Neutrophil (primary cell): Measurements from ENCODE around the gene NFE2L3.
"Not testable (repeated sequence)": the region's sequence is repeated elsewhere in the genome, so short reads cannot be mapped to it uniquely, and the experiment has no call there.

Experiments used
- H3K27ac ChIP-seq: fragments of 200-600 bp; sonication (generic); 2 replicates; pipeline ENCODE4 v1.5.1; 2016; ENCODE audit warnings: mild to moderate bottlenecking, moderate library complexity
- H3K27me3 ChIP-seq: fragments of 200-600 bp; sonication (generic); 2 replicates; pipeline ENCODE4 v1.6.0; 2016; ENCODE audit warnings: mild to moderate bottlenecking
- H3K36me3 ChIP-seq: fragments of 200-600 bp; sonication (generic); 2 replicates; pipeline ENCODE4 v1.5.1; 2017
- H3K4me1 ChIP-seq, 2 experiments: fragments of 200-600 bp in 1 of 2; sonication (generic) in 1 of 2; 1 replicate in 1 of 2; 2 replicates in 1 of 2; pipeline versions ENCODE4 v1.5.1 to v1.6.1; 2013 to 2016; ENCODE audit warnings: low read depth in 1 of 2, low read length in 1 of 2, mild to moderate bottlenecking in 1 of 2, moderate library complexity in 1 of 2; ENCODE audit not compliant: control insufficient read depth in 1 of 2, insufficient read depth in 1 of 2
- H3K4me3 ChIP-seq, 2 experiments: fragments of 200-600 bp in 1 of 2; sonication (generic) in 1 of 2; 1 replicate in 1 of 2; 2 replicates in 1 of 2; pipeline ENCODE4 v1.5.1; 2013 to 2016; ENCODE audit warnings: low read depth in 1 of 2, low read length in 1 of 2, mild to moderate bottlenecking in 1 of 2, moderate library complexity in 1 of 2
- H3K9me3 ChIP-seq: fragments of 200-600 bp; sonication (generic); 2 replicates; pipeline ENCODE4 v1.5.1; 2016
- CTCF ChIP-seq: fragments of 200-600 bp; sonication (generic); IDR thresholded peaks from 2 replicates; pipeline ENCODE4 v1.5.1; 2016; ENCODE audit warnings: antibody characterized with exemption

NFE2L3 gene

GRCh38 chr7:26141077-26141476 is 10.9 kb upstream of the NFE2L3 start:
- Histone ChIP-seq H3K27ac (no peak overlapping the region), H3K4me3 (no peak overlapping the region), H3K9me3 (no peaks in the 10 kb centered on the region), H3K4me1 (peaks cover 13 to 25% of the 10 kb centered on the region in 2 experiments), H3K36me3 (no peaks in the 10 kb centered on the region), H3K27me3 (peaks cover 17% of the 10 kb centered on the region)
- TF ChIP-seq CTCF = no peak

DNA sequence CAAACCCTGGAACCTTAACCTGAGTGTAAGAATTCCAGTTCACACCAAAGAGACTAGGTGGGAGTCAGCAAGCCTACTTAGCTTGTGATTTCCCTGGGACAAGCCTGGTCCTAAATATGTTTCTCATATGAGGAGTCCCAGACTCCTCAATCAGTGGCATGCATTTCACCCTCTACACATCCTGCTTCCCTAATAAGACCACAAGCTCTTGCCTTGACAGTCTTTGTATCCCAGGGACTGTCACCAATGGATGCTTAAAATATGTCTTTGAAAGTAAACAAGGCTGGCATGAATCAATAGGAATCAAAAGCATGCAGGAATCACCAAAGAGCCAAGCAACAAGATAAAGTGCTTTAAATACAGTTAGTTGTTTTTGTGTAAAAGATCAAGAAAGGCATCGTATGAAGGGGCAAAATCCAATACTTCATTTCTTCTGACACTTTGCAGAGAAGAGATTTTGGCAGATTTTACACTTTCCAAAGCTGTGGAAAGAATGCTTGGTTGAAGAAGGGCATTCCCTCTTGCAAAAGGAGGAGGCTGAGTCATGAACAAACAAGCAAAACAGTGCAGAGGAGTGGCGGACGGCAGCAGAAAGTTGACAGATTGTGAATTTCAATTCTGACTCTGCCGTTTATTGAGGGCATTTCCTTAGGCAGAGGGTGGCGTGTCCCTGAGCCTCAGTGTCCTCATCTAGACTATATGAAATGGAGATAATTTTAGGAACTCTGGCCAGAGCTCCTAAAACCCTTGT is 8.5 kb upstream of the NFE2L3 start:
- no peak for TF ChIP-seq CTCF
- Histone ChIP-seq H3K27ac (no peak overlapping the region), H3K9me3 (no peaks in the 10 kb centered on the region), H3K4me1 (peaks cover 13 to 25% of the 10 kb centered on the region in 2 experiments), H3K36me3 (no peaks in the 10 kb centered on the region), H3K4me3 (no peak overlapping the region), H3K27me3 (peaks cover 17% of the 10 kb centered on the region)

GRCh38 chr7:26144184-26145080 is 7.6 kb upstream of the NFE2L3 start:
- Histone ChIP-seq H3K36me3 (no peaks in the 10 kb centered on the region), H3K27ac (no peak overlapping the region), H3K9me3 (no peaks in the 10 kb centered on the region), H3K4me3 (no peak overlapping the region), H3K27me3 (peaks cover 17% of the 10 kb centered on the region), H3K4me1 (peaks cover 13 to 25% of the 10 kb centered on the region in 2 experiments)
- TF ChIP-seq CTCF = no peak

DNA sequence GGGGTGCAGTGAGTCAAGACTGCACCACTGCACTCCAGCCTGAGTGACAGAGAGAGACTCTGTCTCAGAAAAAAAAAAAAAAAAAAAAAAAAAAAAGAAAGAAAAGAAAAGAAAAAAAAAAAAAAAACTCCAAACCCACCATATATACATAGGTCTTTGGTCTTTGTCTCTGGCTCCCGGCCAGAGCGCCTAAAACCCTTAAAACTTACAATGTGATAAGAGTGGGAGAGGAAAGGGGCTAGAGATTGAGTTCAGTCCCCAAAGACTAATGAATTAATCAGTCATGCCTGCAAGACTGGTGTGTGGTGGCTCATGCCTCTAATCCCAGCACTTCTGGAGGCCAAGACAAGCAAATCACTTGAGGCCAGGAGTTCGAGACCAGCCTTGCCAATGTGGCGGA is 6.8 kb upstream of the NFE2L3 start:
- Histone ChIP-seq H3K9me3 (no peaks in the 10 kb centered on the region), H3K36me3 (no peaks in the 10 kb centered on the region), H3K4me1 (peaks cover 8 to 20% of the 10 kb centered on the region in 2 experiments), H3K27me3 (peaks cover 25% of the 10 kb centered on the region), H3K4me3 (no peak overlapping the region), H3K27ac (no peak overlapping the region)
- TF ChIP-seq CTCF = no peak

GRCh38 chr7:26147030-26147429 is 5.0 kb upstream of the NFE2L3 start:
- Histone ChIP-seq H3K4me3 (no peak overlapping the region), H3K27ac (no peak overlapping the region), H3K9me3 (no peaks in the 10 kb centered on the region), H3K36me3 (no peaks in the 10 kb centered on the region), H3K4me1 (peaks cover 5 to 8% of the 10 kb centered on the region in 2 experiments), H3K27me3 (peaks cover 43% of the 10 kb centered on the region)
- TF ChIP-seq CTCF = no peak

- not testable (repeated sequence) for H3K4me1 ChIP-seq, H3K36me3 ChIP-seq, H3K4me3 ChIP-seq, H3K27ac ChIP-seq, H3K9me3 ChIP-seq
- H3K27me3 ChIP-seq = peaks cover 50% of the 10 kb centered on the region
These were observed 4.2 kb upstream of the NFE2L3 start for GRCh38 chr7:26147646-26148306.

DNA sequence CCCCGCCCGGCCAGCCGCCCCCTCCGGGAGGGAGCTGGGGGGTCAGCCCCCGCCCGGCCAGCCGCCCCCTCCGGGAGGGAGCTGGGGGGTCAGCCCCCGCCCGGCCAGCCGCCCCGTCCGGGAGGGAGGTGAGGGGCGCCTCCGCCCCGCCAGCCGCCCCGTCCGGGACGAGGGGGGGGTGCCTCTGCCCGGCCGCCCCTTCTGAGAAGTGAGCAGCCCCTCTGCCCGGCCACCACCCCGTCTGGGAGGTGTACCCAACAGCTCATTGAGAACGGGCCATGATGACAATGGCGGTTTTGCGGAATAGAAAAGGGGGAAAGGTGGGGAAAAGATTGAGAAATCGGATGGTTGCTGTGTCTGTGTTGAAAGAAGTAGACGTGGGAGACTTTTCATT is 3.7 kb upstream of the NFE2L3 start:
- not testable (repeated sequence) for H3K9me3 ChIP-seq, H3K4me3 ChIP-seq, H3K36me3 ChIP-seq, H3K27ac ChIP-seq
- H3K27me3 ChIP-seq = peaks cover 55% of the 10 kb centered on the region
- peaks cover 12 to 15% of the 10 kb centered on the region in 2 experiments for H3K4me1 ChIP-seq
